Fibroblast of skin of back (primary cell): ENCODE measurements around the gene NPHP4.

Source experiments
- DNase-seq: peaks from one replicate; pipeline ENCODE4 v3.0.0-alpha.2; 2013

The NPHP4 gene

DNA sequence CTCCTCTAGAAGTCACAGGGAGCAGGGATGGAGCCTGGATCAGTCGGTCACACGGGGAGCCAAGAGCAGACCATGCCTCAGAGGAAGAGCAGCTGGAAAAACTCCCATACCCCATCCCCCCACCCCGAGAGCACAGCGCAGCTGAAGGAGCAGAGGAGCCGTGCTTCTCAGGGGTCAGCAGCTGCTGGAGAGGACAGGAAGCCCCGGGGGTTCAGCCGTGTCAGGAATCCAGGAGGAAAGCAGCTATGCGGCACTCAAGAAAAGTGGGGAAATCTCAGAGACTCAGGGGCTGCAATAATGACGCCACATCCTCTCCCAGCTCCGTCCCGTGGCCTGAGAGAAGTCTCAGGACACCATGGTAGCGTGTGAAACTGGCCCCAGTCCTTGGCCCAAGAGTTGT is 102.3 kb downstream of the NPHP4 start:
- DNase-seq: no peak

DNA sequence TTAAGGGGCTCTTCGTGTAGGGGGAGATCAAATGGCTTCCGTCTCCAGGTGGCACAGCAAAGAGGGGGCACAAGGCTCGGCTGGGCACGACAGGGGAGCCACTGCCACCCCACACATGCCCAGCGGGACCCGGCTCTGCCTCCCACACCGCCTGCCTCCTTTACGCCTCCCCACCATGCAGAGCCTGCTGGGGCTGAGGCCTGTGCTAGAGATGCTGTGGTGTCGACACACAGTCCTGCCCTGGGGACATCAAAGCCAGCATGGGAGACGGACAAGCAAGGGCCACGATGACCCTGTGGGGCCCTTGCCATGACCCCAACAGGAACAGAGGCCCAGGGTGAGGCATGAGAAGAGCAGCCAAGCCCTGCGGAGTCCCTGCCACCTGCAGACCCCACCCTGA is 102.8 kb downstream of the NPHP4 start:
- no peak for DNase-seq

GRCh38 chr1:5888606-5889211 is 103.5 kb downstream of the NPHP4 start:
- DNase-seq: no peak

- DNase-seq: no peak
Measured at GRCh38 chr1:5887971-5888361, 104.3 kb downstream of the NPHP4 start.

- DNase-seq: no peak
Measured at GRCh38 chr1:5887349-5887970, 104.8 kb downstream of the NPHP4 start.

DNA sequence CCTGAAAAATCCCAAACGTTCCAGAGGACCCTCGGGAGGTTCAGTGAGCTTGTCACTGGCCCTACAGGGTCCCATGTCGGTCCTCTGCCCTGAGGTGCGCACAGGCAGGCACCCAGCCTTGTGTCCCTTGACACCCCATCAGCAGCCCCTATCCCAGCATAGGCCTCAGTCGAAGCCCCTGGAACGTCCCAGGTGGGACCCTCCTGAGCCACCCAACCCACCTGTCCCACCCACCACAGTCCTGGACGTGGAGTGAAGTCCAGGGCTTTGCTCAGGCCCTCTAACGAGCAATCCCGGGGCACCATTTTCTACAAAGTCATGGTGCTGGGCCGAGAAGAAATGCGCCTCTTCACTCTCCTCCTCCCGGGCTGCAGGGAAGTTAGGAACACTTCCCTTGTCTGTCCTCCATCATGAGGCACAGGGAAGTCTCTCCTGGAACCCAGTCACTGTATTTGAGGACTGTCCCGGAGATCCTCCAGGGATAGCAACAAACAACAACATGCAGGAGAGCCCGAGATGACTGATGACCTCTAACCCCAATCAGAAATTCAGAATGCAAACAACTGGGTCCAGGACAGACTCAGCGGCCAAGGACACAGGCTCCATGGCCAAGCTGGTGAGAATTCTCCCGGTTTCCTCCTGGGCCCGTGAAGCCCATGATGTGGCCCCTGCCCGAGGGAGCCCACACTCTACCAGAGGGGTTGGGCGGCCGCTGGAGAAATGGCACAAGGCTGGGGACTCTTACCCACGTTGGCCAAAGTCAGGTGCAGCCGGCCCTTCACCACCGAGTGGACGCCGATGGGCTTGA is 105.5 kb downstream of the NPHP4 start:
- no peak for DNase-seq

DNA sequence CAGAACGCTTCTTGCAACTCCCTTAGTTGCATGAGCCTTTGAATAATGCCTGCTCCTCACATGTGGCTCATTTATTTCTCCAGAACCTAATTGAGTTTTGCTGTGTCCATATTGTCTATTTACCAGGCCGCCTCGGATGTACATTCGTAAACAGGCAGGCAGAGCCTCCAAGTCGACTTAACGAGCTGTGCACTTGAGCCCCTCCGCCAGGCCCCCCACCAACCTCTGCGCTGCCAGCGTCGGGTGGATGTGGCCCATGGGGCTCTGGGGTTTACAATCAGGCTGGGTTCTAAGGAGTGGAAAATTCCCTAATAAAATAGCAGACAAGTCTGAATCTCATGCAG is 106.1 kb downstream of the NPHP4 start:
- DNase-seq: no peak

GRCh38 chr1:5885471-5886139 is 106.6 kb downstream of the NPHP4 start:
- no peak for DNase-seq

- DNase-seq: no peak
Measured at GRCh38 chr1:5884110-5884509, 108.1 kb downstream of the NPHP4 start.

DNA sequence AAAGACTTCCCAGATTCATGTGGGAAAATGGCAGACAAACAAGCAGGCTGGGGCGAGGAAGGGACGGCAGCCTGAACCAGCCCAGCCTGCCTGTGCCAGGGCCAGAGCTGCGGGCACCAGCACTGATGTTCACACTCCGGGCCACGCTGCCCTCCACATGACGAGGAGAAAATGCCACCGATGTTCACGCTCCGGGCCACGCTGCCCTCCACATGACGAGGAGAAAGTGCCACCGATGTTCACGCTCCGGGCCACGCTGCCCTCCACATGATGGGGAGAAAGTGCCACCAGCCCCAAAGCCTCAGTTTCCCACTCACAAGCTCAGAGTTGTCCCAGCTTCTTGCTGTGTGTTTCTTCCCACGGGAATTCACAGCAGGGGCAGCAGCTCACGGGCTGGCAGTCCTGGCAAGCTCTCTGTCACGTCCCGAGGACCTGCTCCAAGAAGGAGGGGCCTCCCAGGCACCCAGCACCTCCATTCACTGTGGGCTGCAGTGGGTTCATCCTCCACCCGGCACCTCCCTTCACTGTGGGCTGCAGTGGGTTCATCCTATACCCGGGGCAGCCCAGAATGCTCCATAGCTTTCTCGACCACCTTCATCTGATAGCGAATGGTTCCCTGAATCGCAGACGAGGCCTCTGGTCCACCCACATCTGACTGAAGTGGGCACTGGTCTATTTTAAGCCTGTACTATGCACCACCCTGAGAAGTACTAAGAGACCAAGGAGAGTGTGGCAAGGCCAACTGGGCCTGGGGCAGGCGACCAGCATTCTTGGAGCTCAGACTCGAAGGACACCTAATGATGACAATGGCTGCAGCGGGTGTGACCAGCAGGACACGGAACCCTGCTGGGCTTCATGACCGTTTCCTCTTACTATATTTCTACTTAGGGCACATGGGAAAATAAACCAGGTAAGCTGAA is 108.8 kb downstream of the NPHP4 start:
- DNase-seq: no peak

GRCh38 chr1:5882367-5883128 is 109.7 kb downstream of the NPHP4 start:
- DNase-seq: no peak

DNA sequence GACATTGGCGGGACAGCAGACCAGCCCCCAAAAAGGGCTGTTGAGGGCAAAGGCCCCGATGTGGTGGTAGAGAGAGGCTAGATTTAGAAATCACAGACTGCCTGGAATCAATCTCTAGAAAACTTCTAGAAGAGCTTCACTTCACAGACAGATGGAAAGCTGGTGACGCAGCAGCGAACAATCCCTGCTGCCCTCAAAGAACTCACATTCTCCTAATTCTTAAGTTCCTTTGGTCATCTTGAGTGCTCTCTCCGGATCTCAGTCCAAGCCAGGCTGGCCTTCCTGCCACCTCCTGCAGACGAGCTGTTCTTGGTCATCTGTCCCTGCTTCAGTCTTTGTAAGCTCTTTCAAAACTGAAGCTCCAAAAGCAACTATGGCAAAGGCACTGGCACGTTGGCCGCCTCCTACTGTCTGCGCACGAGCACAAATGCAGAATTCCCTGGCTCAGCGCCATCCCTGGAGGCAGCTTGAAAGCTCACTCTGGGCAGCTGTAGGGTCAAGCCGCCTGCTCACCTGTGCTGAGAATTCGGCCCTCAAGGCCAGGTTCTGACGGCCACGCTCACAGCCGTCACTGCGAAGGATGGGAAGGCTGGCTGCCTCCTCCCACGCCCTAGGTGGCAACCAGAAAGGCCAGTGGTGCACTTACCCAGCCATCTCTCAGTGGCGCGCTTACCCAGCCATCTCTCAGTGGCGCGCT is 110.6 kb downstream of the NPHP4 start:
- DNase-seq: no peak

DNA sequence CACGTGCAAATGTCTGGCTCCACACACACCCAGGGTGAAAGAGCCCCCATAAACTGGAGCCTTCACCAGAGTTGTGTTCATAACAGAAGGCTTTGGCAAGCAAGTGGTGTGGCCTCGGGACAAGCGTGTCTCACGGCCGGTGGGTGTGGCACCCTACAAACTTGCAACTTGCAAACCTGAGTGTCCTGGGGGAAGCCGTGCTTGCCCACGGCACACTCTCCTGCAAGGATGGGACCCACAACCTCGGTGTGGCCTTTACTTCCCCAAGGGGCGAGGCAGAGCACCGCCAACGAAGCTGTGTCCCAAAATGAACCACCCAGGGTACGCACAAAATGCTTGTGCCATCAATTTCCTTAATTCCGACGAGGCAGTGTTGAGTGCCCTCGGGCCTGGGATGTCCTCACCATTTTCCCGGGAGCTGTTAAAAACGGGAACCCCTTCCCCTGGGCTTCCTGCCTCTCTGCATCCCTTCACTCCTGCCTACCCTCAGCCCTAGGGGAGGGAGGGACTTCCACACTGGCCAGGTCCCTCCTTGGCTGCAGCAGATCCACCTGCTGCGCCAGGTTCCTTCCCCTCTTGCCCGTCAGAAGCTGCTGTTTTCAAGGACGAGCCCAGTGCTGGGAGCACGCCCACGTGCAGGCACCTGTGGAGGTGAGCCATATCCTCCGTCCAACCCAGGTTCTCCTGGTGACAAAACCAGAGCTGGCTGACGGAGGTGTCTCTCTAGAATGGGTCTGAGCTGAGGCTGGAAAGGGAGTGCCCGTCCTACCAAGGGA is 111.4 kb downstream of the NPHP4 start:
- no peak for DNase-seq

- no peak for DNase-seq
Measured at GRCh38 chr1:5879421-5879820, 112.8 kb downstream of the NPHP4 start.

- no peak for DNase-seq
Measured at GRCh38 chr1:5878971-5879370, 113.3 kb downstream of the NPHP4 start.

- DNase-seq: no peak
Measured at GRCh38 chr1:5877683-5878530, 114.3 kb downstream of the NPHP4 start.

DNA sequence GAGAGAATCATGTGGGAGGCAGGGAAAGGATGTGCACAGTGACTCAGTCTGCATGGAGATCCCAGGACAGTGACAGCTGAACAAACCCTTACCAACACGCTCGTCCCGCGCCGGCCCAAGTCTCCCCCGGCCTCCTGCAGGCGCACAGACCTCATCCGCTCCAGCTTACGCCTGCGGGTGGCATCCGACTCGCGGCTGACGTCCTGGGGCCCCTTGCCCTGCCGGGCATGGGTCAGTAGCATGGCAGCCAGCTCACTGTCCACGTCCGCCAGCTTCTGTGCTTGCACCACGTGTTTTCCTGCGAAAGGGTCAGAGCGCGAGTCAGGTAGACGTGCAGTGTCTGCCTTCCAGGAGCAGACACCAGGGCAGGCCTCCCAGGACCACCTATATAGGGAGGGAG is 115.2 kb downstream of the NPHP4 start:
- DNase-seq: no peak

DNA sequence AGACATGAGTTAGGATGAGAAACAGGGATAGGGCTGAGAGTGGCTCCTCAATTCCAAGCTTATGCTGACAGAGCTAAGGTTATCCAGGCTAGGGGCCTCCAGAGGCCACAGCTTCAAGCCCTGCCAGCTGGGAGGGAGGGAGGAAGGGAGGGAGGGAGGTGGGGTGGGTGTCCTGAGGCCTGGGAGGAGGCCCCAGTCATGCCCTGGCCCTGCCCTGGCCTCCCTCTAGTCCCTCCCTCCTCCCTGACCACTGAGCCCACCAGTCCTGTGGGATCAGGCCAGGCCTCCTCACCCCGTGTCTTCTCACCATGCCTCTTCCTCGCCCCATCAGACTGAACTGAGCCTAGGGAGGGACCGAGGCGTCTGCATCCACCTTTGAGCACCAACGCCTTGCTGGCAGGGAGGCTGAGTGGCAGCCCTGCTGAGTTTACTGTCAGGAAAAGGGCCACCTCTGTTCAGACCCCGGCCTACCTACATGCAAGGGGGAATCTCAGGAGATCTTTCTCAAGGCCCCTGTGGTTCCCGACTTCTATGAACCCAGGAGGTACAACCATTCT is 116.1 kb downstream of the NPHP4 start:
- no peak for DNase-seq
